Endothelial cell of umbilical vein (primary cell): Measurements from ENCODE around the gene ACCSL. TPM values are rescaled to one million over a fixed set of nuclear protein-coding genes. Genes with fewer than 3 reads are reported as not detected.

ENCODE experiments used
- BruUV-seq: library from RNA; stranded (reverse); fragments of 400-500 nt; replicated peaks from 2 replicates; lab custom pipeline; 2021; lab: Mats Ljungman, UMichigan
- CTCF ChIA-PET: fragments of 300-600, 350-600 bp; sonication (Branson Sonifier 250); formaldehyde crosslinking; loops from one replicate; lab custom pipeline; 2021; ENCODE audit warnings: antibody characterized with exemption, inconsistent platforms; lab: Charles Lee
- POLR2A ChIA-PET: fragments of 300-600, 350-600 bp; sonication (Branson Sonifier 250); formaldehyde crosslinking; loops from one replicate; lab custom pipeline; 2021; ENCODE audit warnings: antibody characterized with exemption, inconsistent platforms; lab: Charles Lee
- DNase-seq: peaks from one replicate; pipeline ENCODE4 v3.0.0-alpha.2; 2011; ENCODE audit warnings: low read depth, low spot score
- FAIRE-seq: peaks from 2 replicates; lab custom pipeline; 2011; peaks lifted over from hg19 to GRCh38; lab: Jason Lieb, UNC
- H2AFZ ChIP-seq: 2 replicates; pipeline ENCODE4 v1.6.0; 2012; ENCODE audit warnings: low read depth, low read length, control low read depth, inconsistent platforms
- H3K27ac ChIP-seq: 2 replicates; pipeline ENCODE4 v1.5.1; 2011; ENCODE audit warnings: low read depth, mild to moderate bottlenecking, control low read depth, low read length, moderate library complexity; ENCODE audit not compliant: insufficient read depth
- H3K27me3 ChIP-seq, 2 experiments: 2 replicates each; pipeline versions ENCODE4 v1.6.0 to v1.6.1; 2011; ENCODE audit warnings: low read length in 2 of 2, mixed read lengths in 1 of 2; ENCODE audit not compliant: control insufficient read depth in 2 of 2, insufficient read depth in 2 of 2
- H3K36me3 ChIP-seq, 2 experiments: 2 replicates in 1 of 2; 3 replicates in 1 of 2; pipeline ENCODE4 v1.5.1; 2011; ENCODE audit warnings: low read length in 2 of 2, mild to moderate bottlenecking in 1 of 2, moderate library complexity in 1 of 2; ENCODE audit not compliant: control insufficient read depth in 2 of 2, insufficient read depth in 2 of 2; ENCODE audit errors: extremely low read depth in 1 of 2
- H3K4me1 ChIP-seq: 3 replicates; pipeline ENCODE4 v1.5.1; 2011; ENCODE audit warnings: mild to moderate bottlenecking, low read length; ENCODE audit not compliant: control insufficient read depth, insufficient read depth; ENCODE audit errors: extremely low read depth
- H3K4me2 ChIP-seq: 2 replicates; pipeline ENCODE4 v1.6.1; 2011; ENCODE audit warnings: low read length, control low read depth, mixed read lengths; ENCODE audit not compliant: insufficient read depth
- H3K4me3 ChIP-seq, 3 experiments: fragments of 200-600 bp in 1 of 3; sonication (generic), shearing (Covaris generic) in 1 of 3; replicated peaks in 1 of 3; 2 replicates each; pipeline ENCODE4 v1.5.1; 2011 to 2016; ENCODE audit warnings: control low read depth in 3 of 3, low read length in 3 of 3, mild to moderate bottlenecking in 2 of 3, inconsistent platforms in 1 of 3, low read depth in 1 of 3, moderate library complexity in 1 of 3; ENCODE audit not compliant: insufficient read depth in 1 of 3
- H3K79me2 ChIP-seq: 2 replicates; pipeline ENCODE4 v1.6.0; 2012; ENCODE audit warnings: low read length, inconsistent platforms; ENCODE audit not compliant: control insufficient read depth, insufficient read depth
- H3K9ac ChIP-seq: replicated peaks from 2 replicates; pipeline ENCODE3; 2011; ENCODE audit warnings: low read length, control low read depth; ENCODE audit not compliant: insufficient read depth; ENCODE audit errors: extremely low read depth
- H3K9me1 ChIP-seq: replicated peaks from 3 replicates; pipeline ENCODE4 v1.6.0; 2011; ENCODE audit warnings: mild to moderate bottlenecking, low read length; ENCODE audit not compliant: control insufficient read depth, insufficient read depth; ENCODE audit errors: extremely low read depth
- H3K9me3 ChIP-seq: replicated peaks from 2 replicates; pipeline ENCODE4 v1.5.1; 2012; ENCODE audit warnings: low read length, inconsistent platforms; ENCODE audit not compliant: control insufficient read depth, insufficient read depth
- H4K20me1 ChIP-seq: replicated peaks from 2 replicates; pipeline ENCODE3; 2011; ENCODE audit warnings: mild to moderate bottlenecking, low read length; ENCODE audit not compliant: control insufficient read depth, insufficient read depth; ENCODE audit errors: extremely low read depth
- CTCF ChIP-seq, 2 donors: IDR thresholded peaks; 1 replicate in 1 of 2; 2 replicates in 1 of 2; pipeline ENCODE4 v1.5.1; 2011; ENCODE audit warnings: low read length in 2 of 2, mild to moderate bottlenecking in 2 of 2, moderate library complexity in 2 of 2, control low read depth in 1 of 2, inconsistent platforms in 1 of 2, low read depth in 1 of 2; ENCODE audit not compliant: insufficient read depth in 1 of 2; ENCODE audit errors: extremely low read depth in 1 of 2
- EZH2 ChIP-seq: IDR thresholded peaks from 2 replicates; pipeline ENCODE4 v1.6.1; 2012; ENCODE audit warnings: borderline replicate concordance, low read depth, mild to moderate bottlenecking, moderate library complexity, low read length, inconsistent platforms; ENCODE audit not compliant: severe bottlenecking
- FOS ChIP-seq: IDR thresholded peaks from 2 replicates; pipeline ENCODE4 v1.6.1; 2011; ENCODE audit warnings: mild to moderate bottlenecking, low read length, moderate library complexity, borderline replicate concordance; ENCODE audit not compliant: insufficient read depth
- GATA2 ChIP-seq: IDR thresholded peaks from 2 replicates; pipeline ENCODE4 v1.7.0; 2011; ENCODE audit warnings: low read depth, mild to moderate bottlenecking, moderate library complexity, mixed read lengths, low read length; ENCODE audit not compliant: insufficient read length, insufficient read depth
- JUN ChIP-seq: IDR thresholded peaks from 2 replicates; pipeline ENCODE4 v1.6.1; 2011; ENCODE audit warnings: borderline replicate concordance, low read depth; ENCODE audit not compliant: insufficient read length, insufficient read depth
- MAX ChIP-seq: IDR thresholded peaks from 2 replicates; pipeline ENCODE4 v1.6.1; 2011; ENCODE audit not compliant: insufficient read depth, insufficient read length
- MYC ChIP-seq: IDR thresholded peaks from one replicate; pipeline ENCODE4 v1.6.1; 2011; ENCODE audit warnings: mild to moderate bottlenecking, low read depth, low read length
- POLR2A ChIP-seq: IDR thresholded peaks from 2 replicates; pipeline ENCODE4 v1.6.1; 2012; ENCODE audit warnings: low read depth, mild to moderate bottlenecking, control low read depth, low read length
- POLR2AphosphoS5 ChIP-seq: IDR thresholded peaks from 2 replicates; pipeline ENCODE4 v1.6.1; 2012; ENCODE audit warnings: low read depth, mild to moderate bottlenecking, control low read depth, low read length, moderate library complexity; ENCODE audit not compliant: insufficient read depth
- dilution Hi-C: fragments of 300-500 bp; cut with MboI; formaldehyde crosslinking; loops from one replicate; pipeline ENCODE4 v1.15.0; 2019; ENCODE audit warnings: low sequenced_read_pairs; ENCODE audit not compliant: extremely low pct_ligation_motif_present
- intact Hi-C: fragments of 100-400 bp; cut with micrococcal nuclease; formaldehyde crosslinking; loops from one replicate; pipeline ENCODE4 v1.10.0; 2022
- polyA plus RNA-seq, 4 experiments: library from polyadenylated mRNA; depleted of rRNA in 3 of 4; stranded (reverse) in 3 of 4; unstranded in 1 of 4; fragments of >200 nt; gene quantifications; 2 replicates each; pipeline versions ENCODE4 v1.2.1 to v1.2.3, GENCODE V29; 2011 to 2012; ENCODE audit warnings: missing spikeins in 1 of 4
- total RNA-seq: library from RNA; stranded (reverse); gene quantifications from 2 replicates; pipeline ENCODE4 v1.2.3, GENCODE V29; 2021

Gene ACCSL
- total and polyA plus RNA-seq, 2 donors (not counting 3 experiments of a cell fraction or from before 2014, with no cell fraction given): not detected

GRCh38 chr11:44072757-44073658 lies 25.2 kb downstream of the ACCSL start:
- Histone ChIP-seq H3K79me2 (no peaks in the 10 kb centered on the region), H4K20me1 (no peaks in the 10 kb centered on the region), H3K4me1 (no peaks in the 10 kb centered on the region), H3K9me1 (no peaks in the 10 kb centered on the region), H3K9ac (no peak overlapping the region), H3K9me3 (no peaks in the 10 kb centered on the region), H3K27ac (no peak overlapping the region), H3K27me3 (no peaks in the 10 kb centered on the region), H3K4me3 (no peak overlapping the region), H2AFZ (no peak overlapping the region), H3K36me3 (peaks cover 0 to 3% of the 10 kb centered on the region in 2 experiments), H3K4me2 (no peak overlapping the region)
- FAIRE-seq: no peak
- intact Hi-C loops: no loop called here
- POLR2A ChIA-PET: no interaction called here
- TF ChIP-seq POLR2AphosphoS5 (no peak), GATA2 (no peak), POLR2A (no peak), MYC (no peak), FOS (no peak), EZH2 (no peak), MAX (no peak), JUN (no peak), CTCF (IDR thresholded peaks at IDR 0.05; ENCODE audit: extremely low read depth in 1 of 2, insufficient read depth in 1 of 2, low read depth in 1 of 2, low read length in 2 of 2) (no peak)
- no peak for DNase-seq
- no TSS peak for BruUV-seq
- CTCF ChIA-PET: interaction anchor here (1.9 to 3.5 kb wide), 2 partner anchors 21 to 22 kb away, joined by 22 to 26 read pairs; partner anchors contain the start of gene EXT2
- dilution Hi-C loops: no loop called here
